ENCODE results near the gene ZBTB12. TPM values are rescaled to one million over a fixed set of nuclear protein-coding genes. Genes with fewer than 3 reads are reported as not detected.

The ZBTB12 gene
- total and polyA plus RNA-seq, 2 of the 13 experiments (the other 11 are each of a cell fraction or from before 2014, with no cell fraction given) = 4.8 to 6.0 TPM

GRCh38 chr6:31947070-31947675, 45.3 kb upstream of the ZBTB12 start (continued):
- TF ChIP-seq, protein P1, sequence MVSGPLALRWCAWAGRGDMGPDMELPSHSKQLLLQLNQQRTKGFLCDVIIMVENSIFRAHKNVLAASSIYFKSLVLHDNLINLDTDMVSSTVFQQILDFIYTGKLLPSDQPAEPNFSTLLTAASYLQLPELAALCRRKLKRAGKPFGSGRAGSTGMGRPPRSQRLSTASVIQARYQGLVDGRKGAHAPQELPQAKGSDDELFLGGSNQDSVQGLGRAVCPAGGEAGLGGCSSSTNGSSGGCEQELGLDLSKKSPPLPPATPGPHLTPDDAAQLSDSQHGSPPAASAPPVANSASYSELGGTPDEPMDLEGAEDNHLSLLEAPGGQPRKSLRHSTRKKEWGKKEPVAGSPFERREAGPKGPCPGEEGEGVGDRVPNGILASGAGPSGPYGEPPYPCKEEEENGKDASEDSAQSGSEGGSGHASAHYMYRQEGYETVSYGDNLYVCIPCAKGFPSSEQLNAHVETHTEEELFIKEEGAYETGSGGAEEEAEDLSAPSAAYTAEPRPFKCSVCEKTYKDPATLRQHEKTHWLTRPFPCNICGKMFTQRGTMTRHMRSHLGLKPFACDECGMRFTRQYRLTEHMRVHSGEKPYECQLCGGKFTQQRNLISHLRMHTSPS (CRISPR knock-in tag; IDR thresholded peaks at IDR 0.05; ENCODE audit: low read depth) = 0 out of 2 replicates have a peak, but pooled peaks have one; percentile 20
- TF ChIP-seq ZNF232 (CRISPR knock-in tag; IDR thresholded peaks at IDR 0.05; ENCODE audit: borderline replicate concordance) (0 out of 2 replicates have a peak, but pooled peaks have one; percentile 50), ZNF687 (CRISPR knock-in tag; IDR thresholded peaks at IDR 0.05) (peak; percentile 38), NR2F1 (CRISPR knock-in tag; IDR thresholded peaks at IDR 0.05) (peak in 1 of 2 experiments; percentile 22; a peak in 1 of 4 replicates), SAP130 (CRISPR knock-in tag; IDR thresholded peaks at IDR 0.05; ENCODE audit: low read depth) (no peak), ZSCAN30 (CRISPR knock-in tag; IDR thresholded peaks at IDR 0.05) (no peak), ARID3A (IDR thresholded peaks at IDR 0.05; ENCODE audit: low read depth, low read length) (no peak), FLYWCH1 (CRISPR knock-in tag; IDR thresholded peaks at IDR 0.05) (0 out of 2 replicates have a peak, but pooled peaks have one; percentile 52), GABPB1 (CRISPR knock-in tag; IDR thresholded peaks at IDR 0.05) (0 out of 2 replicates have a peak, but pooled peaks have one; percentile 12)
- TF ChIP-seq, protein P2, sequence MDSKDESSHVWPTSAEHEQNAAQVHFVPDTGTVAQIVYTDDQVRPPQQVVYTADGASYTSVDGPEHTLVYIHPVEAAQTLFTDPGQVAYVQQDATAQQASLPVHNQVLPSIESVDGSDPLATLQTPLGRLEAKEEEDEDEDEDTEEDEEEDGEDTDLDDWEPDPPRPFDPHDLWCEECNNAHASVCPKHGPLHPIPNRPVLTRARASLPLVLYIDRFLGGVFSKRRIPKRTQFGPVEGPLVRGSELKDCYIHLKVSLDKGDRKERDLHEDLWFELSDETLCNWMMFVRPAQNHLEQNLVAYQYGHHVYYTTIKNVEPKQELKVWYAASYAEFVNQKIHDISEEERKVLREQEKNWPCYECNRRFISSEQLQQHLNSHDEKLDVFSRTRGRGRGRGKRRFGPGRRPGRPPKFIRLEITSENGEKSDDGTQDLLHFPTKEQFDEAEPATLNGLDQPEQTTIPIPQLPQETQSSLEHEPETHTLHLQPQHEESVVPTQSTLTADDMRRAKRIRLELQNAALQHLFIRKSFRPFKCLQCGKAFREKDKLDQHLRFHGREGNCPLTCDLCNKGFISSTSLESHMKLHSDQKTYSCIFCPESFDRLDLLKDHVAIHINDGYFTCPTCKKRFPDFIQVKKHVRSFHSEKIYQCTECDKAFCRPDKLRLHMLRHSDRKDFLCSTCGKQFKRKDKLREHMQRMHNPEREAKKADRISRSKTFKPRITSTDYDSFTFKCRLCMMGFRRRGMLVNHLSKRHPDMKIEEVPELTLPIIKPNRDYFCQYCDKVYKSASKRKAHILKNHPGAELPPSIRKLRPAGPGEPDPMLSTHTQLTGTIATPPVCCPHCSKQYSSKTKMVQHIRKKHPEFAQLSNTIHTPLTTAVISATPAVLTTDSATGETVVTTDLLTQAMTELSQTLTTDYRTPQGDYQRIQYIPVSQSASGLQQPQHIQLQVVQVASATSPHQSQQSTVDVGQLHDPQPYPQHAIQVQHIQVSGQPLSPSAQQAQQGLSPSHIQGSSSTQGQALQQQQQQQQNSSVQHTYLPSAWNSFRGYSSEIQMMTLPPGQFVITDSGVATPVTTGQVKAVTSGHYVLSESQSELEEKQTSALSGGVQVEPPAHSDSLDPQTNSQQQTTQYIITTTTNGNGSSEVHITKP (CRISPR knock-in tag; IDR thresholded peaks at IDR 0.05; ENCODE audit: low read depth) = no peak
- TF ChIP-seq, protein P3, sequence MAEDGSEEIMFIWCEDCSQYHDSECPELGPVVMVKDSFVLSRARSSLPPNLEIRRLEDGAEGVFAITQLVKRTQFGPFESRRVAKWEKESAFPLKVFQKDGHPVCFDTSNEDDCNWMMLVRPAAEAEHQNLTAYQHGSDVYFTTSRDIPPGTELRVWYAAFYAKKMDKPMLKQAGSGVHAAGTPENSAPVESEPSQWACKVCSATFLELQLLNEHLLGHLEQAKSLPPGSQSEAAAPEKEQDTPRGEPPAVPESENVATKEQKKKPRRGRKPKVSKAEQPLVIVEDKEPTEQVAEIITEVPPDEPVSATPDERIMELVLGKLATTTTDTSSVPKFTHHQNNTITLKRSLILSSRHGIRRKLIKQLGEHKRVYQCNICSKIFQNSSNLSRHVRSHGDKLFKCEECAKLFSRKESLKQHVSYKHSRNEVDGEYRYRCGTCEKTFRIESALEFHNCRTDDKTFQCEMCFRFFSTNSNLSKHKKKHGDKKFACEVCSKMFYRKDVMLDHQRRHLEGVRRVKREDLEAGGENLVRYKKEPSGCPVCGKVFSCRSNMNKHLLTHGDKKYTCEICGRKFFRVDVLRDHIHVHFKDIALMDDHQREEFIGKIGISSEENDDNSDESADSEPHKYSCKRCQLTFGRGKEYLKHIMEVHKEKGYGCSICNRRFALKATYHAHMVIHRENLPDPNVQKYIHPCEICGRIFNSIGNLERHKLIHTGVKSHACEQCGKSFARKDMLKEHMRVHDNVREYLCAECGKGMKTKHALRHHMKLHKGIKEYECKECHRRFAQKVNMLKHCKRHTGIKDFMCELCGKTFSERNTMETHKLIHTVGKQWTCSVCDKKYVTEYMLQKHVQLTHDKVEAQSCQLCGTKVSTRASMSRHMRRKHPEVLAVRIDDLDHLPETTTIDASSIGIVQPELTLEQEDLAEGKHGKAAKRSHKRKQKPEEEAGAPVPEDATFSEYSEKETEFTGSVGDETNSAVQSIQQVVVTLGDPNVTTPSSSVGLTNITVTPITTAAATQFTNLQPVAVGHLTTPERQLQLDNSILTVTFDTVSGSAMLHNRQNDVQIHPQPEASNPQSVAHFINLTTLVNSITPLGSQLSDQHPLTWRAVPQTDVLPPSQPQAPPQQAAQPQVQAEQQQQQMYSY (CRISPR knock-in tag; IDR thresholded peaks at IDR 0.05) = peak; percentile 79

Data from HepG2 (cell line).